NCI-H82 treated with DMSO at 0.1 percent for 48 hours (cell line): ENCODE measurements around the gene CHST8.

Experiments used
- DNase-seq: peaks from one replicate; lab custom pipeline; 2025; ENCODE audit not compliant: unreplicated experiment; lab: John Stamatoyannopoulos, UW

Gene CHST8

GRCh38 chr19:33763633-33764371, 142.0 kb downstream of the CHST8 start:
- DNase-seq, result no peak

DNA sequence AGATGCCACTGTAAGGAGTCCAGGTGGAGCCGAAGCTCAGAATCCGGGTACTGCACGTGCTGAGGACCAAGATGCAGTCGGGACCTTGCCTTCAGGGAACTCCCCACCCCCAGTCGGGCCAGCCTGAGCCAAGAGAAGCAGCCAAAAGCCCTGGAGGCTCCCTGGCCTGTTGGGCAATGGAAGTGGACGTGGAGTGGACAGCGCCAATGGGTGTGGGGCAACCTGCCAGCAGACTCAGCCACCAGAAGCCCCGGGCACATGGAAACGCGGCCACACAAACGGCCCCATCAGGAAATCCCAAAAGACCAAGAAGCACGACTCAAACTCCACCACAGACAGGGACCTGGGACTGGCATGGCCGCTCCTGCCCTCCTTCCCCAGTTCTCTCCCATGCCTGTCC, 144.9 kb downstream of the CHST8 start:
- no peak for DNase-seq

DNA sequence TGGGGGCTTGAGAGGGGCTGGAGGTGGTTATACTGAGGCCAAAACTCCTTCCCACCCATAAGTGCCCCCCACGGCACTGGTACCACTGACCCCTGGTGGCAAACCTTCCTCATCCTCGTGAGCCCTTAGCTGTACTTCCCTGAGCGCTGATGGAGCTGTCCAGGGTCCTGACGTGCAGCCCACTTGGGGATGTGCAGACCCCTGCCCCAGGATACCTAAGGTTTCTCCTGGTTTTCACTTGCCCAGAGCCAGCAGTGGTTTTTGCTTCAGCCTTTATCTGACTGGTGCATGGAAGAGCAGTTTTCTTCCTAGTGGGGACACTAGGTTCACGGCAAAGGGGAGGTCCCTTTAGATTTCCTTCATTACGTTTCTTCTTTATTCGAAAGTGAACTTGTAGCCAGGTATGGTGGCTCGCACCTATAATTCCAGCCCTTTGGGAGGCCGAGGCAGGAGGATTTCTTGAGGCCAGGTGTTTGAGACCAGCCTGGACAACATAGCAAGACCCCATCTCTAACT, 146.2 kb downstream of the CHST8 start:
- no peak for DNase-seq

GRCh38 chr19:33769208-33769607, 147.5 kb downstream of the CHST8 start:
- DNase-seq, result no peak

DNA sequence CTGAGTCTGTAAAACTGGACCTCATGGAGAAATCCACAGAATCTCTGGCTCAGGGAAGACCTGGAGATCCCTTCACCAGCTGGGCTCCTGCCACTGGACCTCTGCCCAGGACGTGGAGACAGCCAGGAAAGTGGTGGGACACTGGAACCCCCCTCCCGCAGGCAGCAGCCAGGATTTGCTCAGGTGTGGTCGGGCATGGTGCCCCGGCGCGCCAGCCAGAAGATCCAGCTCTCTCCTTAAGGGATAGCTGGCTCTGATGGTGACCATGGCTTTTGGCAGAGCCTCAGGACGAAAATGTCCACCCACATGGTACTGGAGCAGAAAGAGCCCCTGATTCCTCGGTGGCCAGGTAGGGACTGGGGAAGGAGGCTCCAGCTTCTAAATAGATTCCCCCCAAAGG, 148.4 kb downstream of the CHST8 start:
- no peak for DNase-seq

DNA sequence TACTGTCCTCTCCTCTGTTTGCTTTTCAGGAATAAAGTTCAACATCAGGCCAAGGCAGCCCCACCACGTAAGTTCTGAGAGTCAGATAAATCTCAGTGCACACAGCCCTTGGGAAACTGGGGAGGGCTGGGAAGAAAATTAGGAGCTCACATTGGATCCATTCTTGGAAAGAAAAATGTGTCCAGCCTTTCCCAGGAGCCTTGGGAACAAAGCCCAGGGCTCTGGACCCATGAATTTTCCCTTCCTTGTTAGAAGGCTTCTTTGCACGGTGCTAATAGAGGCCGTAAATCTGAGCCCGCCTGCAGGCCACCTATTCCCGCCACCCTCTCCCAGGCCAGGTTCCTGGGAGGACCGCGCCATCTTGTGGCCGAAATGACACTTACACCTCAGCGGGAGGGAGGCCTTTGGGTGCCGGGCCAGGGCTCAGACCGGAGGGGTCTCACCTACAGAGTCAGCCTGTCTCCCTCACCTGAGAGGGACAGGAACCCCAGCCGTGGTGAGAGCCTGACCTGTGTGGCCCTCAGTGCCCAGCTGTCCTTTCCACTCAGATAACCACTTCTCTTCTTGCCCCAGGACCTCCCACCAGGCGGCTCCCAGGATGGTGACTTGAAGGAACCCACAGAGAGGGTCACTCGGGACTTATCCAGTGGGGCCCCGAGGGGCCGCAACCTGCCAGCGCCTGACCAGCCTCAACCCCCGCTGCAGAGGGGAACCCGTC, 149.8 kb downstream of the CHST8 start:
- peak; percentile 29 for DNase-seq

DNA sequence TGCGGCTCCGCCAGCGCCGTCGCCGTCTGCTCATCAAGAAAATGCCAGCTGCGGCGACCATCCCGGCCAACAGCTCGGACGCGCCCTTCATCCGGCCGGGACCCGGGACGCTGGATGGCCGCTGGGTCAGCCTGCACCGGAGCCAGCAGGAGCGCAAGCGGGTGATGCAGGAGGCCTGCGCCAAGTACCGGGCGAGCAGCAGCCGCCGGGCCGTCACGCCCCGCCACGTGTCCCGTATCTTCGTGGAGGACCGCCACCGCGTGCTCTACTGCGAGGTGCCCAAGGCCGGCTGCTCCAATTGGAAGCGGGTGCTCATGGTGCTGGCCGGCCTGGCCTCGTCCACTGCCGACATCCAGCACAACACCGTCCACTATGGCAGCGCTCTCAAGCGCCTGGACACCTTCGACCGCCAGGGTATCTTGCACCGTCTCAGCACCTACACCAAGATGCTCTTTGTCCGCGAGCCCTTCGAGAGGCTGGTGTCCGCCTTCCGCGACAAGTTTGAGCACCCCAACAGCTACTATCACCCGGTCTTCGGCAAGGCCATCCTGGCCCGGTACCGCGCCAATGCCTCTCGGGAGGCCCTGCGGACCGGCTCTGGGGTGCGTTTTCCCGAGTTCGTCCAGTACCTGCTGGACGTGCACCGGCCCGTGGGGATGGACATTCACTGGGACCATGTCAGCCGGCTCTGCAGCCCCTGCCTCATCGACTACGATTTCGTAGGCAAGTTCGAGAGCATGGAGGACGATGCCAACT, 150.5 kb downstream of the CHST8 start:
- DNase-seq, result no peak

DNA sequence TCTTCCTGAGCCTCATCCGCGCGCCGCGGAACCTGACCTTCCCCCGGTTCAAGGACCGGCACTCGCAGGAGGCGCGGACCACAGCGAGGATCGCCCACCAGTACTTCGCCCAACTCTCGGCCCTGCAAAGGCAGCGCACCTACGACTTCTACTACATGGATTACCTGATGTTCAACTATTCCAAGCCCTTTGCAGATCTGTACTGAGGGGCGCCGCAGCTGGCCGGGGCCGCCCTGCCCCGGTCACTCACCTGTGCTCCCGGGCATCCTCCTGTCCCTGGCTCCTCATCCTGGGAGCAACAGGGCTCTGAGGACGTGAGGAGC, 151.1 kb downstream of the CHST8 start:
- no peak for DNase-seq

GRCh38 chr19:33773704-33774624, 152.2 kb downstream of the CHST8 start:
- DNase-seq, result no peak

- DNase-seq, result no peak
These were observed 153.0 kb downstream of the CHST8 start for GRCh38 chr19:33774751-33775150.

DNA sequence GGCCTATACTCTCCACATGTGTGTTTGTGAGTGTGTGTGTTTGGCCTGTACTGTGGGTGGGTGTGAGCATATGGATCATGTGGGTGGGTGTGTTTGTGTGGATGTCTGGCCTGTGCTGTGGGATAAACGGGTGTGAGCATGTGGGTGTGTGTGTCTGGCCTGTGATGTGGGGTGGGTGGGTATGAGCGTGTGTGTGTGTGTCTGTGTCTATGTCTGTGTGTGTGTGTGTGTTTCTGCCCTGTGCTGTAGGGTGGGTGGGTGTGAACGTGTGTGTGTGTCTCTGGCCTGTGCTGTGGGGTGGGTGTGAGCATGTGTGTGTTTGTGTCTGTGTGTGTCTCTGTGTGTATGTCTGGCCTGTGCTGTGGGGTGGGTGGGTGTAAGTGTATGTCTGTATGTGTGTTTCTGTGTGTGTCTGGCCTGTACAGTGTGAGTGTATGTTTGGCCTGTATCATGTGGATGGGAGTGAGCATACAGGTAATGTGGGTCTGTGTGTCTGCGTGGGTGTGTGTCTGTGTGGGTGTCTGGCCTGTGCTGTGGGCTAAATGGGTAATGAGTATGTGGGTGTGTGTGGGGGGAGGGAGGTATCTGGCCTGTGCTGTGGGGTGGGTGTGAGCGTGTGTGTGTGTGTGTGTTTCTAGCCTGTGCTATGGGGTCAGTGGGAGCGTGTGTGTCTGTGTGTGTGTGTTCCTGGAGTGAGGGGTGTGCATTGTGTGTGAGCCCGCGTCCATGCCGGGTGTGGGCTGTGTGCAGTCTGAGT, 154.2 kb downstream of the CHST8 start:
- DNase-seq, result no peak

- no peak for DNase-seq
These were observed 155.6 kb downstream of the CHST8 start for GRCh38 chr19:33777351-33777750.

DNA sequence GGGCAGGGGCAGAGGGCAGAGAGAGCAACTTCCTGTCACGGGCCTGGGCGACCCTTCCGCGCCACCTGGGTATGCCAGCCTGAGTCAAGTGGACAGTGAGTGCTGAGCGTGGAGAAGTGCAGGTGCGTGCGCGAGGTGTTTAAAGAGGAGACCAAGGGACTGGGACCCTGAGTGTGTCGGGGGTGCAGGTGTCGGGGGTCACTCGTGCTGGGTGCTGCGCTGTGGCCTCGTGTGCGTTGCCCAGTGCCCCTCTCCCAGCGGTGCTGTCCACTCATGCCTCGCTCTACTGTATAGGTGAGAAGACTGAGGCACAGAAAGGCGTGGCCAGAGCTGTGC, 156.0 kb downstream of the CHST8 start:
- DNase-seq, result no peak

DNA sequence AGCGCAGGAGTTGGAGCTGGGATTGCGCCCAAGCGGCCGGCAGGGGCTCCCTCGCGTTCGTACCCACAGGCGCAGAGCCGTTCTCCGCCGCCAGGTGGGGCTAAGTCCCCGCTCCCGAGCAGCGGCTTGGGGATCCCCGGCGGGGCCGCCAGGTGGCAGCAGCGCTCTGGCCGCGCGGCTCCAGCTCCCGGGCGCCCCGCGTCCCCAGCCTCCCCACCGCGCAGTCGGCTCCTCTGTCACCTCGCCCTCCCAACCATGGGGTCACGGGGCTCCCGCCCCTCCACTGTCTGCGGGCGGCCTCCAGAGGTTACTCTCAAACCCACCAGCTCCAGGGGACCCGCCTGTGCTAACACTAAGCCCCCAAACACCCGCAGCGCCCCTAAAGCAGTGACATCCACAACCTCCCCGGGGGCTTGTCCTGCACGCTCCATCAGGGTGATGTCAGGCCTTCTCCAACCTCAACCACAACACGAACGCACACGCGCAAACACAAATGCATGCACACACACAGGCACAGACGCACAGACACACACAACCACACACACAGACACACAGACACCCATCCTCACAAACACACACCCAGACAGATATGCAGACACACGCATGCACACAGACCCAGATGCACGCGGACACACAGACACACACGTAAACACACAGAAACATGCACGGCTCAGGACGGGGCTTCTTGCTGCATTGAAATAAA, 156.5 kb downstream of the CHST8 start:
- DNase-seq, result peak; percentile 26

DNA sequence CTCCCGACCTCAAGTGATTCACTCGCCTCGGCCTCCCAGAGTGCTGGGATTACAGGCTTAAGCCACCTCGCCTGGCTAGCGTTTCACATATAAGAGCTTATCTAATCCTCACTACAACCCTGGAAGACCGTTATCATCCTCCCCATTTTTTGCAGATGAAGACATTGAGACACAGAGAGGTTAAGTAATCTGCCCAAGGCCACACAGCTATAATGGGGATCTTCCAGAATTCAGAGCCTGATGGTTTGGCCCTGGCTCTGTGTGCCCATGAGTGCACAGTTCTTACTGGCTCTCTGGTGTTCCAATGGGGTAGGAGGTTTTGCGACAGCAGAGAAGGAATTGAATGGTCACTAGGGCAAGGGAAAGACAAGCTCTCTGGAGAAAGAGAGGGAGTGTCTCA, 158.1 kb downstream of the CHST8 start:
- DNase-seq, result no peak

- no peak for DNase-seq
These were observed 158.5 kb downstream of the CHST8 start for GRCh38 chr19:33780251-33780650.

- no peak for DNase-seq
These were observed 159.0 kb downstream of the CHST8 start for GRCh38 chr19:33780746-33781145.

DNA sequence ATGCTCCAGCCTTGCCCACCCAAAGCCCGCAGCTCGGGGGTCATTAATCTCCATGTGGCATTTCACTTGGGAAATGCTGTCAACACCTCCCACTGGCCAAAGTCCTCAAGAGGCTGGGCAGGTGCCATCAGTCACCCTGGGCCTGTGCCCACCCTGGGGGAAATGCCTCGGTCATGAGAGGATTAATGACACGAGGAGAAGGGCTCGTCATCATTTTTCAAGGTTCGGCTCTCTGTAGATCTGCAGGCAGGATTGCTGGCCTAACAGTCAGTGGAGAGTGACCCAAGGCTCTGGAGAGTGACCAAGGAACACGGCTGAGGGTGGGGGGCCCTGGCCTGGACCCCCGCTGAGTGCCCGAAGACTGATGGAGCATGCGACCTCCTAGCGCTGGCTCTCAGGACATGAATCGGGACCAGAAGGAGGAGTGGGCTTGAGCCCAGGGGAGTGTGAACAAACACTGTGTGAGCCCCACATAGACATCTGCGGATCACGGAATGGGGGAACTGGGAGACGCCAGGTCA, 159.7 kb downstream of the CHST8 start:
- DNase-seq, result no peak

DNA sequence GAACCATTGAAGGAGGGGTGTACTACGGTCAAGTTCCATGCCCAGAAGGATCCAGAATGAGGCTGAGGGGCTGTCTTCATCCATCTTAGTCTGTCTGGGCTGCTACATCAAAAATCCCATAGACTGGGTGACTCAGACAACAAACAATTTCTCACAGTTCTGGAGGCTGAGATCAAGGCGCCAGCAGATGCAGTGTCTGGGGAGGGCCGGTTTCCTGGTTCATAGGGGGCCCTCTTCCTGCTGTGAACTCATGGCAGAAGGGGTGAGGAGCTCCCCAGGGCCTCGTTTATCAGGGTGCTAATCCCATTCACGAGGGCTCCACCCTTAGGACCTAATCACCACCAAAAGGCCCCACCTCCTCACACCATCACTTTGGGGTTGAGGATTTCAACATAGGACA, 160.2 kb downstream of the CHST8 start:
- no peak for DNase-seq
